ENCODE results near the gene SESN1. TPM values are rescaled to one million over a fixed set of nuclear protein-coding genes. Genes with fewer than 3 reads are reported as not detected.

SESN1 gene
- total RNA-seq, 2 donors from 2014 or later, result 23.4 to 48.8 TPM

GRCh38 chr6:108968325-108969316 lies 126.0 kb downstream of the SESN1 start:
- WGBS, 2 donors, result 81 to 85% methylated on average over 14 of the region's 14 CpGs
- H3K4me1 ChIP-seq, result peaks cover 24% of the 10 kb centered on the region
- ATAC-seq, result no peak

GRCh38 chr6:108966855-108967755 lies 127.5 kb downstream of the SESN1 start:
- Histone ChIP-seq H3K27me3 (no peaks in the 10 kb centered on the region), H3K36me3 (replicated peaks in 1 of 2; ENCODE audit: insufficient read depth in 1 of 2, low read depth in 2 of 2) (no peaks in the 10 kb centered on the region), H3K27ac (no peak overlapping the region), H3K4me3 (no peak overlapping the region), H3K4me1 (peaks cover 15% of the 10 kb centered on the region), H3K9me3 (no peaks in the 10 kb centered on the region)
- whole genome bisulfite sequencing, 2 donors, result 75 to 77% methylated on average over 12 of the region's 12 CpGs
- intact Hi-C loops (cut with DNase I), result no loop called here
- TF ChIP-seq CTCF (IDR thresholded peaks at IDR 0.05) (no peak), POLR2A (IDR thresholded peaks at IDR 0.05) (no peak)
- DNase-seq, result peak in 1 of 4 donors; percentile 56
- no peak for ATAC-seq

More at GRCh38 chr6:108968325-108969316, 126.0 kb downstream of the SESN1 start:
- Histone ChIP-seq H3K27ac (no peak overlapping the region), H3K9me3 (no peaks in the 10 kb centered on the region), H3K27me3 (no peaks in the 10 kb centered on the region), H3K4me3 (no peak overlapping the region), H3K36me3 (replicated peaks in 1 of 2; ENCODE audit: insufficient read depth in 1 of 2, low read depth in 2 of 2) (no peaks in the 10 kb centered on the region)
- no peak for TF ChIP-seq CTCF (IDR thresholded peaks at IDR 0.05)
- DNase-seq, result no peak
- intact Hi-C loops (cut with DNase I), result no loop called here

- Histone ChIP-seq H3K27ac (no peak overlapping the region), H3K36me3 (replicated peaks in 1 of 2; ENCODE audit: insufficient read depth in 1 of 2, low read depth in 2 of 2) (no peaks in the 10 kb centered on the region), H3K4me3 (no peak overlapping the region), H3K27me3 (no peaks in the 10 kb centered on the region), H3K9me3 (no peaks in the 10 kb centered on the region), H3K4me1 (peaks cover 7% of the 10 kb centered on the region)
- 77 to 91% methylated on average over 5 of the region's 5 CpGs for WGBS, 2 donors
- DNase-seq (no peak), ATAC-seq (no peak)
- TF ChIP-seq POLR2A (IDR thresholded peaks at IDR 0.05), result no peak
- TF ChIP-seq CTCF (IDR thresholded peaks at IDR 0.05), result no peak
- intact Hi-C loops (cut with DNase I), result no loop called here
Measured at GRCh38 chr6:108966251-108966650, 128.4 kb downstream of the SESN1 start.

- TF ChIP-seq CTCF (IDR thresholded peaks at IDR 0.05), result no peak
- DNase-seq, result no peak
- H3K4me1 ChIP-seq, result no peaks in the 10 kb centered on the region
- ATAC-seq, result no peak
- H3K4me3 ChIP-seq, result no peak overlapping the region
- WGBS, 2 donors, result 86 to 88% methylated on average over 6 of the region's 6 CpGs
- no peaks in the 10 kb centered on the region for H3K27me3 ChIP-seq
- no peaks in the 10 kb centered on the region for H3K9me3 ChIP-seq
- H3K36me3 ChIP-seq (replicated peaks in 1 of 2; ENCODE audit: insufficient read depth in 1 of 2, low read depth in 2 of 2), result no peaks in the 10 kb centered on the region
- no peak overlapping the region for H3K27ac ChIP-seq
- intact Hi-C loops (cut with DNase I), result no loop called here
Measured at GRCh38 chr6:108961985-108962384, 132.7 kb downstream of the SESN1 start.
